Daoy (cell line): ENCODE data around the gene ZNF133. TPM values are rescaled to one million over a fixed set of nuclear protein-coding genes. Genes with fewer than 3 reads are reported as not detected.
"Not testable (repeated sequence)": the region's sequence is repeated elsewhere in the genome, so short reads cannot be mapped to it uniquely, and the experiment has no call there.

Experiments
- DNase-seq: peaks from one replicate; pipeline ENCODE4 v3.0.0-alpha.2; 2015; ENCODE audit warnings: low read depth
- total RNA-seq: library from RNA; depleted of rRNA; stranded (reverse); fragments of >200 nt; shearing (Covaris generic); gene quantifications from 2 replicates; pipeline ENCODE4 v1.2.3, GENCODE V29; 2014; rRNA removed

The ZNF133 gene
- total RNA-seq: 11.7 and 12.9 TPM in 2 replicates

DNA sequence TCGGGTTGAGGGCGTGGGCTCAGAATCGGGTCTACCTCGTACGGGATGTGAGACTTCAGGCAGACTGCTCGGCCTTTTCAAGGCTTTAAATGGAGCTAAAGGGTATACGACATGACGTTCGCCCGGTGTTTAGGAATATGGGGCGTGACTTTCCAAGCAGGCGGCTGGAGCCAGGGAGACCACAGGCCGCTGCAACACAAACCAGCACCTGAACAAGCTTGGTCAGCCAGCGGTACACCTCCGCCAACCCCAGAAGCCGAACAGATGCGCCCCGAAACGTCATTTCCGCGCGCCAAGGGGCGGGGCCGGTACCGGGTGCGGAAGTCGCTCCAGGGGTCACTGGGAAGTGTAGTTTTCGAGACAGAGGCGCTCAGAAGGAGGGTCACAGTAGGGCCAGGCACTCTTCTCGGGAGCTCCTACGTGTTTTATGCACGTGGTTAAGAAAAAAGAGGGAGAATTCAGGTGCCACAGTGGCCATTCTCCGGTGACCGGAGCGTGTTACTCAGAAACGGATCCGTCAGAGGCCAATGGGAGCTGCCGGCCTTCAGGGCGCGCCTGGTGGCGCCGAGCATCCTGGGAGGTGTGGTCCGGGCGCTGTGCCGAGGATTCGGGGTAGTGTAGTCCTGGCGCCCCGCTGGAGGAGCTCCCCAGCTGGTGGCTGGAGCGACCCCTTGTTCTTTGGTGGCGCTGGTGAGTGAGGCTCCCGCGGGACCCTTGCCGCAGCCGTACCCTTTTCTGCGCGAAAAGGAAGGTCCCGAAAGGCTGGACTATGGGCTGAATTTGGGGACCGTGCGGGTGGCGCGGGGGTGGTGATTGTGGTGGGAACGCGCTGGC, at the start of gene ZNF133:
TSS of gene ZNF133 (plus strand) at position 613 of the 834 bp plus-strand sequence. CDS start 17,160 bp downstream, outside the sequence.
- peak; percentile 95 for DNase-seq

DNA sequence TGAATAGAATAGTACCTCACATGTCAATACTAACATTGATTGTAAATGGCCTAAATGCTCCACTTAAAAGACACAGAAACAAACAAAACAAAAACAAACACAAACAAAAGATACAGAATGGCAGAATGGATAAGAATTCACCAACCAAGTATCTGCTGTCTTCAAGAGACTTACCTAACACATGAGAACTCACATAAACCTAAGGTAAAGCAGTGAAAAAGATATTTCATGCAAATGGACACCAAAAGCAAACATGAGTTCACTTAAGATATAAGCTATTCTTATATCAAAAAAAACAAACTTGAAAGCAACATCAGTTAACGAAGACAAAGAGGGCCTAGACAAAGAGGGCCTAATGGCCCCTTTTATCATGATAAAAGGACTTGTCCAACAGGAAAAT, 47.3 kb upstream of the ZNF133 start:
- no peak for DNase-seq

GRCh38 chr20:18243802-18244201, 44.5 kb upstream of the ZNF133 start:
- no peak for DNase-seq

DNA sequence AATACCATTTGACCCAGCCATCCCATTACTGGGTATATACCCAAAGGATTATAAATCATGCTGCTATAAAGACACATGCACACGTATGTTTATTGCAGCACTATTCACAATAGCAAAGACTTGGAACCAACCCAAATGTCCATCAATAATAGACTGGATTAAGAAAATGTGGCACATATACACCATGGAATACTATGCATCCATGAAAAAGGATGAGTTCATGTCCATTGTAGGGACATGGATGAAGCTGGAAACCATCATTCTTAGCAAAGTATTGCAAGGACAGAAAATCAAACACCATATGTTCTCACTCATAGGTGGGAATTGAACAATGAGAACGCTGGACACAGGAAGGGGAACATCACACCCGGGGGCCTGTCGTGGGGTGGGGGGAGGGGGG, 39.8 kb upstream of the ZNF133 start:
- not testable (repeated sequence) for DNase-seq

DNA sequence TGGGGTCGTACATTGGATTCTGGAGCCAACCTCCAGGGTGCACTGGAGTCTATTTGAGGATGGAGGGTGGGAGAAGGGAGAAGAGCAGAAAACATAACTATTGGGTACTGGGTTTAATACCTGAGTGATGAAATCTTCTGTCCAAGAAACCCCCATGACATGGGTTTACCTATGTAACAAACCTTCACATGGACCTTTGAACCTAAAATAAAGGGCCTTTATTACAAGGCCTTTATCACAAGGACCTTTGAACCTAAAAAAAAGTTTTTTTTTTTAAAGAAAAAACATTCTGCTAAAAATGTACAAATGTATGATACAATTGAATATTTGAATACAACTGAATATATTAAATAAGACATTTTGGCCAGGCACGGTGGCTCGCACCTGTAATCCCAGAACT, 38.1 kb upstream of the ZNF133 start:
- DNase-seq: no peak

DNA sequence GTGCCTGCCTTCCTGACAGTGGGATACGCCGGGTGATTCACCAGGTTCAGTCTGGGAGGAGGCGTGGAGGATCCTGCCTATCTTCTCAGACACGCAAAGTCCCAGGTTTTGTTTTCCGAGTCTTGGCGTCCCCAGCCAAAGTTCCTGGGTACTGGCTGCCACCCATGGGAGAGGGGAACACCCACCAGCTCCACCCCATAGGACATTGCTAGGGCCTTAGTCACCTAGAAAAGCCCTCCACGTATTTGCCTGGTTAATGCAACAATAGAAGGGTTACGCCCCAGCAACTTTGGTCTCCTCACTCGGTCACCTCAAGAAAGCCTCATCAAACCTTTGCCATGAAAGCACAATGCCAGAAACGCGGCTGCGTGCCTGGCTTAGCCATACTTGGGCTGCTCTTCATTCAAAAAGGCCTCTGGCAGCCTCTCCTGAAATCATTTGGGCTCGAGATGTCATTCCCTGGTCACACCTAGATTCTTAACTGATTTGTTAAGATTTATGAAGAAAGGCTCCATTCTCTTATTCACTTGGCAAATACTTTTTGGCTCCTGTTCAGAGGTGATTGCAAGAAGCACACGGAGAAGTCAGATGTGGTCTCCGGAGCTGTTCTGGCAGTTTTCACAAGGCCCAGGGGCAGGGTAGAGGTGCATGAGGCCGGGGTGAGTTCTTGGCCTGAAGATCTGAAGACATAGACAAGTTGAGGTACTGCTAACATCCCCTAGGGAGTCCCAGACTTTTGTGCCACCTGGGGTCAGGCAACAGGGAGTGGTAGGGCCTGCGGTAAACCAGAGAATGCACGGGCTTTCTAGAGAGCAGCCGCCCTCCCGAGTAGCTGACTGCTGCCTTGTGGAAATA, 35.5 kb upstream of the ZNF133 start:
- peak; percentile 72 for DNase-seq

DNA sequence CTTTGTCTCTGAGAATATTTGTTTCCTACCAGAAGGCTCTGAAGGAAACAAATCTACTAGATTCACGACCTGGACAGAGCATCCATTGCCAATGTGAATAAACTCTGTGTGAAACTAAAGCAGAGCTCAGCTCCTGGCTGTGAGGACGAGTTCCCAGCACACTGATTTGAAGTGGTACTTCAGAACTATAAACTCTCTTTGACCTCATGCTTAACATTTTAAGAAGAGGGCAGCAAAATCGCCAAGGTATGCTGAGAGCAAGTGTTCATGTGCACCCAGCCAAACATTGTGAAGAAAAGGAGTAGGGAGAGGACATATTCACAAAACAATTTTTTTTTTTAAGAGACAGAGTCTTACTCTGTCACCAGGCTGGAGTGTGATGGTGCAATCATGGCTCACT, 33.7 kb upstream of the ZNF133 start:
- DNase-seq: no peak

GRCh38 chr20:18255526-18255925, 32.8 kb upstream of the ZNF133 start:
- no peak for DNase-seq

DNA sequence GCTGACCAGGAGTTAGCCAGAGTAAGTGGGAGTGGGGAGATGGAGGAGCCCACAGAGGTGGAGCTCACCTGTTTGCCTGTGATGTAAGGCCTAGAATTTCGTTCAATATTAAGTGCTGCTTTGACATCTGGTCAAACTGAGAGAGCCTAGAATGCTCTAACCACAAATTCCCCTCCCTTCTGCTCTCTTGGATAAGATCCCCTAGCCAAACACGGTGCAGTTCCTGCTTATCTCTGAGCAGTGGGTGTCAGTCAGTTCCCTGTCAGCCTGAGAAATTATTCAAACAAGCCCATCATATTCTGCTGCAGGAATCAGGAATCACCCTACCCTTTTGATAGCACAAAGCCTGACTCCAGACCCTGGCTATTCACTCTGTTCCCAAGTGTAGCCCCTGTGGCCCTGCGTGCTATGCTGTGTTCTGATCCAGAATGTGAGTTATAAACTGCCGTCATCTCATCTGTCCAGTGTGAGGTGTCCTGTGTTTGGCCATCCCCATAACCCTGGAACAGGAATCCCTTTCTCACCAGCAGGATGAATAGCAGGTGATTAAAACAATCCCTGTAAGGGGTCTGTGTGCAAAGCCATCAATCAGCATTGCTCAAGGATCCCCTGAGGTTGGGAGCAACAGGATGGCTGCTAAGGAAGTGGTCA, 31.8 kb upstream of the ZNF133 start:
- DNase-seq: no peak

- DNase-seq: no peak
Measured at GRCh38 chr20:18258126-18258860, 30.0 kb upstream of the ZNF133 start.

DNA sequence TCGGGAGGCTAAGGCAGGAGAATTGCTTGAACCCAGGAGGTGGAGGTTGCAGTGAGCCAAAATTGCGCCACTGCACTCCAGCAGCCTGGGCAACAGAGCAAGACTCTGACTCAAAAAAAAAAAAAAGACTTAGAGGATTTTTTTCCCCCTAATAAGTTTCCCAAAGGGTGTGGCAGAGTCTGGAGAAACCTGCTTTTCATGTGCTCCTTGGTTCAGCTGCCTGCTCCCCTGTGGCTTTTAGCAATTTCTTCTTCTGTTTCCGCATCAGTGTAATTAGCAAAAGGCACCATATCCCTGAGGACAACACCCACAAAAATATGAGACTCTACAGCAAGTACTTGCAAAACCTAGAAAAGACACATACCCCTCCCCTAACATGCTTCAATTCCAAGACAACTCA, 28.6 kb upstream of the ZNF133 start:
- no peak for DNase-seq

- DNase-seq: peak; percentile 9
Measured at GRCh38 chr20:18263723-18264122, 24.6 kb upstream of the ZNF133 start.

GRCh38 chr20:18265441-18265840, 22.9 kb upstream of the ZNF133 start:
- DNase-seq: no peak

- DNase-seq: no peak
Measured at GRCh38 chr20:18266282-18266681, 22.0 kb upstream of the ZNF133 start.

- no peak for DNase-seq
Measured at GRCh38 chr20:18267815-18268214, 20.5 kb upstream of the ZNF133 start.

DNA sequence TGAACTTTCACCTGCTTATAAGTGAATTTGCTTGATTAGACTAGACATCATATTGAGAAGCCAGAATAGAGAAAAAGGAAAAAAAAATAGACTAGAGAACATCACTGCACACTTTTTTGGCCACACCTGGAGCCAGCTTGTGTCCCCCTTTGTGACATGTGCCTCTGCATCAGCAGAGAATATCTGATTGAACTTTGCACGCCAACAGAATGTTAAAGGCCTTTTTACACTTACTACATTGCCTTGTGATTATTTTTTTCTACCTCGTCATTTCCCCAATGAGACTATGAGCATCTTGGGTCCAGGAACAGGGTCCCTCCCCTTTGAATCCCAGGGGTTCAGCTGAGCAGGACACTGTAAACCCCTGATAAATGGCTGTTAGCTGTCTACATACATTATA, 17.2 kb upstream of the ZNF133 start:
- DNase-seq: no peak

DNA sequence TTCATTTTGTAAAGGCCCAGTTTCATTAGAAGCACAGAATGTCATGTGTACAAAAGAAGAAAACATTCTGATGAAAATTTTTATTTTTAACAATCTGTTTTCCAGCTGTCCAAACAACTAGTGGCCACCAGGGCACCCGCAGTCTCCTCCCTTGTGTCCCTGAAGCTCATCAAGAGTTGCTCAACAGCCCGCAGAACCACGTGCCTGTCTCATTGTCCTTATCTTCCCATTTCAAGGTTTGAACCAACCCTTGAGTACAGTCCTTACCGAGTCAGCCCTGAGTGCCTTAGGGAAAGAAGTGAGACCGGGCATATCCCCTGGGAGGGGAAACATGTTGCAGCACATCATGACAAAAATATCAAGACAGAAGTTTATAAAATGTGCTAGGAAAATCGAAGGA, 15.9 kb upstream of the ZNF133 start:
- no peak for DNase-seq

GRCh38 chr20:18273738-18274137, 14.6 kb upstream of the ZNF133 start:
- no peak for DNase-seq

- not testable (repeated sequence) for DNase-seq
Measured at GRCh38 chr20:18275960-18276359, 12.4 kb upstream of the ZNF133 start.

DNA sequence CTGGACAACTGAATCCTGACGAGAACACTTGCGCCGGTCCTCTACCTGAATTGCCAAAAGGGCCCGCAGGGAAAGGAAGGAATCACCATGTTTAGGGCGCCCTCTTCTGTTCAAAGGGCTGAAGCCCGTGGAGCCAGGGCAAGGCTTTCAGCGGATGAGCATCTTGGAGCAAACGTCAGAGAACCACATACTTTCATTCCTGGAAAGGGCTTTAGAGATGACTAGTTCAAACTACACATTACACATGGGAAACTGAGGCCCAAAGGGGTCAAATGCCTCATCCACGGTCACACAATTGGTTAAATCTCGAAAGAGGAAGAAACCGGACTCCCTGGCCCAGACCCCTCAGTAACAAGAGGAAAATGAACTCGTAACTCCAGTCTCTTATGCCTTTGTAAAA, 11.5 kb upstream of the ZNF133 start:
- DNase-seq: peak; percentile 73

GRCh38 chr20:18279242-18279641, 9.1 kb upstream of the ZNF133 start:
- DNase-seq: peak; percentile 62
